GM19372 (cell line): Measurements from ENCODE around the gene ANAPC1.
"Not testable (repeated sequence)": the region's sequence is repeated elsewhere in the genome, so short reads cannot be mapped to it uniquely, and the experiment has no call there.

Source experiments
- ATAC-seq: cut with Tn5 transposase; IDR thresholded peaks from one replicate; pipeline ENCODE4 v1.9.1; 2021; ENCODE audit warnings: mild to moderate bottlenecking, low read depth, moderate library complexity; ENCODE audit not compliant: unreplicated experiment

Gene ANAPC1

GRCh38 chr2:111741517-111741916 lies 142.5 kb downstream of the ANAPC1 start:
- ATAC-seq, result not testable (repeated sequence)

DNA sequence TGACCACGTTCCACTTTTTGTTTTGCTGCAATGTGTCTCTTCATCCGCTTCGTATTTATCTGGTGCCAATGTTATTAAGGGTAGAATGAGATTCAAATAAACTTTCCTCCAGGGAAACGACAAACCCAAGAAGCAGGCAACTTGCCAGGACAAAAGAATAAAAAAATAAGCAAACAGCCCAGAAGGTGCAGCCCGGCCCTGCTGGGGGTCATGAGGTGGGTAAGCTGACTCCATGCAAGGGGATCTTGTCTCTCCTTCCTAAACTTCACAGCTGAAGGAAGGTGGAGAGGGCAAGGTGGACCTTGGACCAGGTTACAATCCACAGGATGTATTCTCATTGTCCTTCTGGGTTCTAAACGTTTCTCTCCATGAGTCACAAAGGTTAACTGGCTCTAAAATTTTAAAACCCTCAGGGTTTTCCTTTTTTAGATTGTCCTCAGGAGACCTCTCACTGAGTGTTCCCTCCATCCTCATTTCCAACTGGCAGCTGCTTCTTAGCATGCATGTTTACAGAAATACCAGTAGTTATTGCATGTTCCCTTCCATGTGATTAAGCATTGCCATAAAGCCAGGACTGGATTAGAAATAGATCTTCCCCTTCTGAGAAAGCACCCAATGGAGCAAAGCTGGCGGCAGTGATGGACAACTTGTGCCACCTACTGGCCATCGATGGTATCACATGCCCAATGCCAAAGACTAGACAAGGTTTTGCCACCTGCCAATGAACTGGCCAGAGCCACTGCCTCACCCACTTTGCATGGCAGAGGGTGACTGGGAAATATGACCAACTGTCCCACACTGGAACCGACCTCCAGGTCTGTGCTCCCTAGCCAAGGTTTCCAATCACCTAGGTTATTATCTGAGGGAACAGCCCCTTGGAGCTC lies 147.9 kb downstream of the ANAPC1 start:
- not testable (repeated sequence) for ATAC-seq

GRCh38 chr2:111735420-111735819 lies 148.6 kb downstream of the ANAPC1 start:
- ATAC-seq, result not testable (repeated sequence)

DNA sequence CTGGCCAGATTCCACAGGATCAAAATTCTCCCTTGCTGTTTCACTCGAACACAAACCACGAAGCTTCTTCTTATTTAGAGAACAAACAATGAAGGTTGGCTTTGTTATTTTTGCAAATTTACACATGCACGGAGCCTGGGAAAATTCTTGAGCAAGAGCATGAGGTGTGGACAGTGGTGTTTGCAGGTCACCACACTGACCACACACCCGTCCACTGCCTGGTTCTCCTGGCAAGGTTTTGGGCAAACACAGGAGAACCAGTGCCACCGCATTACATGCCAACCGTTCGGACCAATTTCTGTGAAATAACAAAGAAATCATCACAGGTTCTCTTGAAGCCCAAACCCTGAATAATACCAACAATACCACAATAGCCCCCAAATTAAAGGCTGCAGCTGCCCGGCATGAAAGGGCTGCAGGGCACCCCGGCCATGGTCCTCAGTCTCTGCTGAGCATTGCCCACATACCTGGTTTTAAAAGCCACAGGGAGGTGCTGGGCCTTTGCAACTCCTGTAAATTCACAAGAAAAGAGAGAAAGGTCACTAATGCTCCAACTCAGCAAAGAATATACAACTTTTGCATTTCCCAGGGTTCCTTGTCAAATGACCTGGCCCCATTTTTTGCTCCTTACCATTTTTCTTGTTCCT lies 154.1 kb downstream of the ANAPC1 start:
- not testable (repeated sequence) for ATAC-seq

- ATAC-seq, result not testable (repeated sequence)
Observed at GRCh38 chr2:111727611-111728110, 156.3 kb downstream of the ANAPC1 start.

DNA sequence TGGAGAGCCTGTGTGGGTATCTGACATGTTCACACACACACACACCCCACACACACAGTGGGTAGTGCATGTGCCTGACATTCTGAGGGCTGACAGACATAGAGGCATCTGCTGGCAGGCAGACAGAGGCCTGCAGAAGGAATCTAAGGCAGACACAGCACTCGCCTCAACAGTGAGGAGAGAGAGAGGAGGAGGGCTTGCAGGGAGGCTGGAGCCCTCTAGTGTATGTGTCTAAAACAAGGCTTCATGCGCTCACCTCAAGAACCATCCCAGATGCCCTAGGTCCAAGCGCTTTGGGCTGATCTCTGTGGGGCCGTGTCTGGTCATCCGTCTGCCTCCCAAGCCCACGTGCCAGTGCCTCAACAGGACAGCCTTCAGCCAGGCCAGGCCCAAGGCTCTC lies 158.3 kb downstream of the ANAPC1 start:
- ATAC-seq, result not testable (repeated sequence)

DNA sequence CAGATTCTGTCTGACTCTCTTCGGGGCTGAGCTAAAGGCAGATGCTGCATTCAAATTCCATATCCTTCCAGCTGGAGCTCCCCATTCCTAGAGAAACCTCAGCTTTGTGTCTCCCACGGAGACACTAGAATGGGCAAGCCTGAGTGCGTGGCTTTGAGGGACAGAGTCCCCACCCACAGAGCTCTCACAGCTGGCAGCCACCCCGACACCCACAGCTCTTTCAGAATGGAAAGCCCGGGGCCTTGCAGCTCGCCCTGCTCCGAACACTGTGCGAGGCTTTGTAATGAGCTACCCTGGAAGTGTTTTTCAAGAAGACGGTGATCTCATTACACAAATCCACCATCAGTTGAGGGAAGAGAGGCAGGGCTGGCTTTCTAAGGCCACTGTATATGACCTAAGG lies 164.4 kb downstream of the ANAPC1 start:
- not testable (repeated sequence) for ATAC-seq
